Neuronal stem cell (in vitro differentiated cells): ENCODE results near the gene SLX1A.
"Not testable (repeated sequence)": the region's sequence is repeated elsewhere in the genome, so short reads cannot be mapped to it uniquely, and the experiment has no call there.

ENCODE experiments used
- DNase-seq: peaks from one replicate; pipeline ENCODE4 v3.0.0-alpha.2; 2013; ENCODE audit warnings: low spot score
- H2AFZ ChIP-seq: one replicate; pipeline ENCODE4 v1.6.1; 2013; ENCODE audit warnings: mild to moderate bottlenecking, low read length, inconsistent platforms
- H2AK5ac ChIP-seq: 2 replicates; pipeline ENCODE4 v1.6.1; 2013; ENCODE audit warnings: low read depth, mild to moderate bottlenecking, inconsistent platforms, low read length, moderate library complexity, mixed read lengths
- H2BK120ac ChIP-seq: 2 replicates; pipeline ENCODE4 v1.6.1; 2013; ENCODE audit warnings: low read depth, mild to moderate bottlenecking, inconsistent platforms, low read length, moderate library complexity, mixed read lengths
- H2BK12ac ChIP-seq: one replicate; pipeline ENCODE4 v1.6.1; 2013; ENCODE audit warnings: low read length, inconsistent platforms
- H2BK15ac ChIP-seq: 2 replicates; pipeline ENCODE4 v1.6.1; 2013; ENCODE audit warnings: mild to moderate bottlenecking, low read length, inconsistent platforms, mixed read lengths
- H2BK5ac ChIP-seq: one replicate; pipeline ENCODE4 v1.6.1; 2013; ENCODE audit warnings: inconsistent platforms, mild to moderate bottlenecking, low read length, moderate library complexity
- H3K14ac ChIP-seq: one replicate; pipeline ENCODE4 v1.6.1; 2013; ENCODE audit warnings: low read length, inconsistent platforms
- H3K18ac ChIP-seq: 2 replicates; pipeline ENCODE4 v1.6.1; 2013; ENCODE audit warnings: low read length, inconsistent platforms
- H3K23ac ChIP-seq: 2 replicates; pipeline ENCODE4 v1.6.1; 2013; ENCODE audit warnings: low read depth, mild to moderate bottlenecking, mixed read lengths, low read length, inconsistent platforms; ENCODE audit not compliant: poor library complexity
- H3K27ac ChIP-seq: replicated peaks from 3 replicates; pipeline ENCODE4 v1.5.1; 2013; ENCODE audit warnings: low read length, inconsistent platforms
- H3K27me3 ChIP-seq, 3 experiments: 2 replicates each; pipeline ENCODE4 v1.6.1; 2013; ENCODE audit warnings: low read length in 3 of 3, mild to moderate bottlenecking in 2 of 3, inconsistent platforms in 1 of 3, low read depth in 1 of 3, mixed read lengths in 1 of 3, moderate library complexity in 1 of 3; ENCODE audit not compliant: control insufficient read depth in 3 of 3, insufficient read depth in 3 of 3
- H3K36me3 ChIP-seq, 2 donors: replicated peaks in 1 of 2; 2 replicates each; pipeline ENCODE4 v1.6.1; 2013; ENCODE audit warnings: low read length in 2 of 2; ENCODE audit not compliant: control insufficient read depth in 2 of 2, insufficient read depth in 2 of 2
- H3K4ac ChIP-seq: 2 replicates; pipeline ENCODE4 v1.6.1; 2013; ENCODE audit warnings: inconsistent platforms, mild to moderate bottlenecking, low read length, moderate library complexity
- H3K4me1 ChIP-seq, 2 donors: 1 replicate in 1 of 2; 2 replicates in 1 of 2; pipeline ENCODE4 v1.6.1; 2013; ENCODE audit warnings: low read length in 2 of 2, low read depth in 1 of 2; ENCODE audit not compliant: control insufficient read depth in 2 of 2, insufficient read depth in 1 of 2
- H3K4me2 ChIP-seq: one replicate; pipeline ENCODE4 v1.6.1; 2013; ENCODE audit warnings: mild to moderate bottlenecking, low read length, inconsistent platforms; ENCODE audit not compliant: insufficient read depth, poor library complexity, severe bottlenecking
- H3K4me3 ChIP-seq, 2 donors: 2 replicates each; pipeline ENCODE4 v1.5.1; 2013; ENCODE audit warnings: low read length in 2 of 2, mild to moderate bottlenecking in 2 of 2, inconsistent platforms in 1 of 2, moderate library complexity in 1 of 2
- H3K79me1 ChIP-seq: one replicate; pipeline ENCODE4 v1.6.1; 2013; ENCODE audit warnings: low read depth, mild to moderate bottlenecking, inconsistent platforms, low read length, moderate library complexity
- H3K9ac ChIP-seq: one replicate; pipeline ENCODE4 v1.6.1; 2013; ENCODE audit warnings: mild to moderate bottlenecking, low read depth, low read length, inconsistent platforms; ENCODE audit not compliant: poor library complexity
- H3K9me3 ChIP-seq, 2 donors: replicated peaks in 1 of 2; 2 replicates each; pipeline versions ENCODE3 to v1.6.1; 2013; ENCODE audit warnings: low read length in 2 of 2, mild to moderate bottlenecking in 2 of 2, inconsistent platforms in 1 of 2, low read depth in 1 of 2, mixed read lengths in 1 of 2, moderate library complexity in 1 of 2; ENCODE audit not compliant: control insufficient read depth in 2 of 2, insufficient read depth in 1 of 2
- H4K8ac ChIP-seq: one replicate; pipeline ENCODE4 v1.6.1; 2013; ENCODE audit warnings: low read depth, mild to moderate bottlenecking, inconsistent platforms, low read length, moderate library complexity
- H4K91ac ChIP-seq: one replicate; pipeline ENCODE4 v1.6.1; 2013; ENCODE audit warnings: low read length, low read depth, mild to moderate bottlenecking, inconsistent platforms; ENCODE audit not compliant: poor library complexity
- WGBS, 2 donors: extraction: QIAGEN DNeasy Blood & Tissue Kit; methylation state at CpG; one replicate each; pipeline ENCODE4 v1.1.7; 2013; ENCODE audit warnings: missing lambda C conversion rate in 2 of 2, mixed read lengths in 1 of 2; ENCODE audit not compliant: insufficient read length in 2 of 2, insufficient replicate concordance in 1 of 2; ENCODE audit errors: extremely low coverage in 2 of 2; 5-methylcytosine and 5-hydroxymethylcytosine counted together

SLX1A gene

GRCh38 chr16:30168746-30169145, 24.9 kb upstream of the SLX1A start:
- H3K9ac ChIP-seq, H2BK12ac ChIP-seq, H2AFZ ChIP-seq, H3K14ac ChIP-seq, H2BK120ac ChIP-seq, H2BK15ac ChIP-seq, H4K91ac ChIP-seq, H2BK5ac ChIP-seq, H3K4me2 ChIP-seq, H3K18ac ChIP-seq, H2AK5ac ChIP-seq, H3K27ac ChIP-seq, H3K79me1 ChIP-seq, H4K8ac ChIP-seq, H3K36me3 ChIP-seq, H3K23ac ChIP-seq, H3K9me3 ChIP-seq, H3K4me3 ChIP-seq, DNase-seq, H3K4me1 ChIP-seq, H3K4ac ChIP-seq, H3K27me3 ChIP-seq: not testable (repeated sequence)
- WGBS, 2 donors, result no CpG with 5 or more reads among the region's 29 CpGs

GRCh38 chr16:30169416-30169815, 24.3 kb upstream of the SLX1A start:
- not testable (repeated sequence) for H2BK5ac ChIP-seq, H2BK120ac ChIP-seq, H3K9me3 ChIP-seq, H4K8ac ChIP-seq, H2BK15ac ChIP-seq, H3K14ac ChIP-seq, H2BK12ac ChIP-seq, H3K27me3 ChIP-seq, DNase-seq, H3K27ac ChIP-seq, H3K9ac ChIP-seq, H3K36me3 ChIP-seq, H4K91ac ChIP-seq, H3K4me1 ChIP-seq, H2AFZ ChIP-seq, H3K18ac ChIP-seq, H3K23ac ChIP-seq, H3K4me2 ChIP-seq, H3K79me1 ChIP-seq, H3K4ac ChIP-seq, H2AK5ac ChIP-seq, H3K4me3 ChIP-seq
- no CpG with 5 or more reads among the region's 38 CpGs for WGBS, 2 donors

- not testable (repeated sequence) for H4K8ac ChIP-seq, H3K79me1 ChIP-seq, H2AFZ ChIP-seq, H3K27me3 ChIP-seq, H3K9ac ChIP-seq, H2BK15ac ChIP-seq, H4K91ac ChIP-seq, H3K4ac ChIP-seq, H3K4me2 ChIP-seq, H3K4me1 ChIP-seq, H2BK5ac ChIP-seq, H3K36me3 ChIP-seq, H3K23ac ChIP-seq, H3K4me3 ChIP-seq, H2AK5ac ChIP-seq, DNase-seq, H3K9me3 ChIP-seq, H3K14ac ChIP-seq, H3K18ac ChIP-seq, H3K27ac ChIP-seq, H2BK120ac ChIP-seq, H2BK12ac ChIP-seq
- WGBS, 2 donors, result no CpG with 5 or more reads among the region's 31 CpGs
Observed at GRCh38 chr16:30170145-30170544, 23.5 kb upstream of the SLX1A start.

DNA sequence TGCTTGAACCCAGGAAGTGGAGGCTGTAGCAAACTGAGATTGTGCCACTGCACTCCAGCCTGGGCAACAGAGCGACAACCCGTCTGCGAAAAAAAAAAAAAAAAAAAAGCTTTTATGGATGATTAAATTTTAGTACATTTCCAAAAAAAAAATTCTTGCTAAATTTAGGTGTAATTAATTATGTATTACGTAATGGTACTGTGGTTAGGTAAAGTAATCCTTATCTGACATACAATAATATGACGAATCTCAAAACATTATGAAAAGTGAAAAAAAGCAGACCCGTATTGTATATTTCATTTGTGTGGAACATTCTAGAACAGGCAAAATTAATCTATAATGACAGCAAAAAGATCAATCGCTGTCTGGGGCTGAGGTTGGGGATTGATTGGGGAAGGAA, 20.6 kb upstream of the SLX1A start:
- no peaks in the 10 kb centered on the region for H3K79me1 ChIP-seq
- no peak overlapping the region for H3K4me3 ChIP-seq
- no peak overlapping the region for H3K9ac ChIP-seq
- no peak overlapping the region for H3K4ac ChIP-seq
- no peak overlapping the region for H2BK5ac ChIP-seq
- H2AK5ac ChIP-seq, result no peak overlapping the region
- no peak overlapping the region for H3K18ac ChIP-seq
- no CpG with 5 or more reads among the region's 7 CpGs for WGBS, 2 donors
- no peaks in the 10 kb centered on the region for H3K36me3 ChIP-seq
- no peak overlapping the region for H2AFZ ChIP-seq
- no peak overlapping the region for H4K8ac ChIP-seq
- H3K4me2 ChIP-seq, result no peak overlapping the region
- H4K91ac ChIP-seq, result no peak overlapping the region
- H2BK15ac ChIP-seq, result no peak overlapping the region
- no peak overlapping the region for H2BK12ac ChIP-seq
- H3K27me3 ChIP-seq, result no peaks in the 10 kb centered on the region
- H2BK120ac ChIP-seq, result no peak overlapping the region
- no peak overlapping the region for H3K23ac ChIP-seq
- no peaks in the 10 kb centered on the region for H3K9me3 ChIP-seq
- H3K27ac ChIP-seq, result no peak overlapping the region
- H3K4me1 ChIP-seq, result peaks cover 0 to 1% of the 10 kb centered on the region in 2 donors
- DNase-seq, result no peak
- no peak overlapping the region for H3K14ac ChIP-seq
